ENCODE data around the gene ALS2CL.

Gene ALS2CL

GRCh38 chr3:46649436-46649835 lies 44.0 kb downstream of the ALS2CL start:
- WGBS, 2 donors (ENCODE audit: extremely low coverage in 2 of 2, insufficient read length in 2 of 2, insufficient replicate concordance in 1 of 2), result no CpG with 5 or more reads among the region's 3 CpGs
- Histone ChIP-seq H3K27me3 (ENCODE audit: control insufficient read depth in 3 of 3, insufficient read depth in 3 of 3, low read depth in 1 of 3, low read length in 3 of 3) (no peaks in the 10 kb centered on the region), H2BK5ac (ENCODE audit: low read length) (no peak overlapping the region), H2BK15ac (ENCODE audit: low read length) (no peak overlapping the region), H3K79me1 (ENCODE audit: low read depth, low read length) (no peaks in the 10 kb centered on the region), H4K8ac (ENCODE audit: low read depth, low read length) (no peak overlapping the region), H3K23ac (ENCODE audit: low read depth, low read length, poor library complexity) (no peak overlapping the region), H3K9ac (ENCODE audit: low read depth, low read length, poor library complexity) (no peak overlapping the region), H3K4ac (ENCODE audit: low read length) (no peak overlapping the region), H2AK5ac (ENCODE audit: low read depth, low read length) (no peak overlapping the region), H2BK12ac (ENCODE audit: low read length) (no peak overlapping the region), H3K36me3 (replicated peaks in 1 of 2; ENCODE audit: control insufficient read depth in 2 of 2, insufficient read depth in 2 of 2, low read length in 2 of 2) (no peaks in the 10 kb centered on the region), H3K4me3 (ENCODE audit: low read length in 2 of 2) (no peak overlapping the region), H3K9me3 (replicated peaks in 1 of 2; ENCODE audit: control insufficient read depth in 2 of 2, insufficient read depth in 1 of 2, low read depth in 1 of 2, low read length in 2 of 2) (peaks cover 0 to 2% of the 10 kb centered on the region in 2 donors), H3K4me2 (ENCODE audit: insufficient read depth, low read length, poor library complexity, severe bottlenecking) (no peak overlapping the region), H2AFZ (ENCODE audit: low read length) (no peak overlapping the region), H2BK120ac (ENCODE audit: low read depth, low read length) (no peak overlapping the region), H3K4me1 (ENCODE audit: control insufficient read depth in 2 of 2, insufficient read depth in 1 of 2, low read depth in 1 of 2, low read length in 2 of 2) (no peaks in the 10 kb centered on the region), H3K18ac (ENCODE audit: low read length) (no peak overlapping the region), H3K14ac (ENCODE audit: low read length) (no peak overlapping the region), H3K27ac (replicated peaks; ENCODE audit: low read length) (no peak overlapping the region), H4K91ac (ENCODE audit: low read depth, low read length, poor library complexity) (no peak overlapping the region)
- no peak for DNase-seq (ENCODE audit: low spot score)

GRCh38 chr3:46648096-46648495 lies 45.4 kb downstream of the ALS2CL start:
- Histone ChIP-seq H3K4me3 (ENCODE audit: low read length in 2 of 2) (no peak overlapping the region), H3K14ac (ENCODE audit: low read length) (no peak overlapping the region), H4K91ac (ENCODE audit: low read depth, low read length, poor library complexity) (no peak overlapping the region), H3K9me3 (replicated peaks in 1 of 2; ENCODE audit: control insufficient read depth in 2 of 2, insufficient read depth in 1 of 2, low read depth in 1 of 2, low read length in 2 of 2) (peaks cover 0 to 2% of the 10 kb centered on the region in 2 donors), H3K4me2 (ENCODE audit: insufficient read depth, low read length, poor library complexity, severe bottlenecking) (no peak overlapping the region), H3K4ac (ENCODE audit: low read length) (no peak overlapping the region), H3K4me1 (ENCODE audit: control insufficient read depth in 2 of 2, insufficient read depth in 1 of 2, low read depth in 1 of 2, low read length in 2 of 2) (no peaks in the 10 kb centered on the region), H3K23ac (ENCODE audit: low read depth, low read length, poor library complexity) (no peak overlapping the region), H3K27ac (replicated peaks; ENCODE audit: low read length) (no peak overlapping the region), H3K79me1 (ENCODE audit: low read depth, low read length) (no peaks in the 10 kb centered on the region), H2BK120ac (ENCODE audit: low read depth, low read length) (no peak overlapping the region), H2BK5ac (ENCODE audit: low read length) (no peak overlapping the region), H3K27me3 (ENCODE audit: control insufficient read depth in 3 of 3, insufficient read depth in 3 of 3, low read depth in 1 of 3, low read length in 3 of 3) (no peaks in the 10 kb centered on the region), H3K9ac (ENCODE audit: low read depth, low read length, poor library complexity) (no peak overlapping the region), H2BK12ac (ENCODE audit: low read length) (no peak overlapping the region), H4K8ac (ENCODE audit: low read depth, low read length) (no peak overlapping the region), H3K18ac (ENCODE audit: low read length) (no peak overlapping the region), H2AFZ (ENCODE audit: low read length) (no peak overlapping the region), H2AK5ac (ENCODE audit: low read depth, low read length) (no peak overlapping the region), H3K36me3 (replicated peaks in 1 of 2; ENCODE audit: control insufficient read depth in 2 of 2, insufficient read depth in 2 of 2, low read length in 2 of 2) (no peaks in the 10 kb centered on the region), H2BK15ac (ENCODE audit: low read length) (no peak overlapping the region)
- no peak for DNase-seq (ENCODE audit: low spot score)
- no CpG with 5 or more reads among the region's 2 CpGs for WGBS, 2 donors (ENCODE audit: extremely low coverage in 2 of 2, insufficient read length in 2 of 2, insufficient replicate concordance in 1 of 2)

- Histone ChIP-seq H3K36me3 (replicated peaks in 1 of 2; ENCODE audit: control insufficient read depth in 2 of 2, insufficient read depth in 2 of 2, low read length in 2 of 2) (no peaks in the 10 kb centered on the region), H3K23ac (ENCODE audit: low read depth, low read length, poor library complexity) (no peak overlapping the region), H3K9me3 (replicated peaks in 1 of 2; ENCODE audit: control insufficient read depth in 2 of 2, insufficient read depth in 1 of 2, low read depth in 1 of 2, low read length in 2 of 2) (no peaks in the 10 kb centered on the region), H3K79me1 (ENCODE audit: low read depth, low read length) (no peaks in the 10 kb centered on the region), H2BK12ac (ENCODE audit: low read length) (no peak overlapping the region), H3K9ac (ENCODE audit: low read depth, low read length, poor library complexity) (no peak overlapping the region), H2AFZ (ENCODE audit: low read length) (no peak overlapping the region), H2BK120ac (ENCODE audit: low read depth, low read length) (no peak overlapping the region), H3K4me2 (ENCODE audit: insufficient read depth, low read length, poor library complexity, severe bottlenecking) (no peak overlapping the region), H3K27me3 (ENCODE audit: control insufficient read depth in 3 of 3, insufficient read depth in 3 of 3, low read depth in 1 of 3, low read length in 3 of 3) (no peaks in the 10 kb centered on the region), H4K8ac (ENCODE audit: low read depth, low read length) (no peak overlapping the region), H3K14ac (ENCODE audit: low read length) (no peak overlapping the region), H3K27ac (replicated peaks; ENCODE audit: low read length) (no peak overlapping the region), H4K91ac (ENCODE audit: low read depth, low read length, poor library complexity) (no peak overlapping the region), H2AK5ac (ENCODE audit: low read depth, low read length) (no peak overlapping the region), H3K18ac (ENCODE audit: low read length) (no peak overlapping the region), H2BK15ac (ENCODE audit: low read length) (no peak overlapping the region), H3K4me3 (ENCODE audit: low read length in 2 of 2) (no peak overlapping the region), H2BK5ac (ENCODE audit: low read length) (no peak overlapping the region), H3K4ac (ENCODE audit: low read length) (no peak overlapping the region), H3K4me1 (ENCODE audit: control insufficient read depth in 2 of 2, insufficient read depth in 1 of 2, low read depth in 1 of 2, low read length in 2 of 2) (no peaks in the 10 kb centered on the region)
- no peak for DNase-seq (ENCODE audit: low spot score)
- WGBS, 2 donors (ENCODE audit: extremely low coverage in 2 of 2, insufficient read length in 2 of 2, insufficient replicate concordance in 1 of 2), result no CpG with 5 or more reads among the region's 6 CpGs
These were observed 46.8 kb downstream of the ALS2CL start for GRCh38 chr3:46646700-46647099.

- WGBS, 2 donors (ENCODE audit: extremely low coverage in 2 of 2, insufficient read length in 2 of 2, insufficient replicate concordance in 1 of 2), result no CpG with 5 or more reads among the region's 1 CpG
These were observed 49.8 kb downstream of the ALS2CL start for GRCh38 chr3:46643701-46644100.

More at GRCh38 chr3:46643701-46644100, 49.8 kb downstream of the ALS2CL start:
- H3K18ac ChIP-seq (ENCODE audit: low read length), result no peak overlapping the region
- no peak overlapping the region for H3K14ac ChIP-seq (ENCODE audit: low read length)
- no peaks in the 10 kb centered on the region for H3K4me1 ChIP-seq (ENCODE audit: control insufficient read depth in 2 of 2, insufficient read depth in 1 of 2, low read depth in 1 of 2, low read length in 2 of 2)
- H4K8ac ChIP-seq (ENCODE audit: low read depth, low read length), result no peak overlapping the region
- no peak overlapping the region for H4K91ac ChIP-seq (ENCODE audit: low read depth, low read length, poor library complexity)
- H2BK5ac ChIP-seq (ENCODE audit: low read length), result no peak overlapping the region
- no peaks in the 10 kb centered on the region for H3K79me1 ChIP-seq (ENCODE audit: low read depth, low read length)
- H2BK12ac ChIP-seq (ENCODE audit: low read length), result no peak overlapping the region
- no peaks in the 10 kb centered on the region for H3K27me3 ChIP-seq (ENCODE audit: control insufficient read depth in 3 of 3, insufficient read depth in 3 of 3, low read depth in 1 of 3, low read length in 3 of 3)
- no peak overlapping the region for H3K27ac ChIP-seq (replicated peaks; ENCODE audit: low read length)
- no peaks in the 10 kb centered on the region for H3K9me3 ChIP-seq (replicated peaks in 1 of 2; ENCODE audit: control insufficient read depth in 2 of 2, insufficient read depth in 1 of 2, low read depth in 1 of 2, low read length in 2 of 2)
- no peak for DNase-seq (ENCODE audit: low spot score)
- H3K23ac ChIP-seq (ENCODE audit: low read depth, low read length, poor library complexity), result no peak overlapping the region
- no peak overlapping the region for H3K9ac ChIP-seq (ENCODE audit: low read depth, low read length, poor library complexity)
- no peak overlapping the region for H2BK120ac ChIP-seq (ENCODE audit: low read depth, low read length)
- H3K4ac ChIP-seq (ENCODE audit: low read length), result no peak overlapping the region
- no peaks in the 10 kb centered on the region for H3K36me3 ChIP-seq (replicated peaks in 1 of 2; ENCODE audit: control insufficient read depth in 2 of 2, insufficient read depth in 2 of 2, low read length in 2 of 2)
- no peak overlapping the region for H2BK15ac ChIP-seq (ENCODE audit: low read length)
- H3K4me2 ChIP-seq (ENCODE audit: insufficient read depth, low read length, poor library complexity, severe bottlenecking), result no peak overlapping the region
- no peak overlapping the region for H2AFZ ChIP-seq (ENCODE audit: low read length)
- no peak overlapping the region for H2AK5ac ChIP-seq (ENCODE audit: low read depth, low read length)
- no peak overlapping the region for H3K4me3 ChIP-seq (ENCODE audit: low read length in 2 of 2)
